GM19452 (cell line): ENCODE results near the gene MAP1LC3B2.

Experiments used
- ATAC-seq: cut with Tn5 transposase; IDR thresholded peaks from one replicate; pipeline ENCODE4 v1.9.1; 2021; ENCODE audit not compliant: unreplicated experiment

The MAP1LC3B2 gene

DNA sequence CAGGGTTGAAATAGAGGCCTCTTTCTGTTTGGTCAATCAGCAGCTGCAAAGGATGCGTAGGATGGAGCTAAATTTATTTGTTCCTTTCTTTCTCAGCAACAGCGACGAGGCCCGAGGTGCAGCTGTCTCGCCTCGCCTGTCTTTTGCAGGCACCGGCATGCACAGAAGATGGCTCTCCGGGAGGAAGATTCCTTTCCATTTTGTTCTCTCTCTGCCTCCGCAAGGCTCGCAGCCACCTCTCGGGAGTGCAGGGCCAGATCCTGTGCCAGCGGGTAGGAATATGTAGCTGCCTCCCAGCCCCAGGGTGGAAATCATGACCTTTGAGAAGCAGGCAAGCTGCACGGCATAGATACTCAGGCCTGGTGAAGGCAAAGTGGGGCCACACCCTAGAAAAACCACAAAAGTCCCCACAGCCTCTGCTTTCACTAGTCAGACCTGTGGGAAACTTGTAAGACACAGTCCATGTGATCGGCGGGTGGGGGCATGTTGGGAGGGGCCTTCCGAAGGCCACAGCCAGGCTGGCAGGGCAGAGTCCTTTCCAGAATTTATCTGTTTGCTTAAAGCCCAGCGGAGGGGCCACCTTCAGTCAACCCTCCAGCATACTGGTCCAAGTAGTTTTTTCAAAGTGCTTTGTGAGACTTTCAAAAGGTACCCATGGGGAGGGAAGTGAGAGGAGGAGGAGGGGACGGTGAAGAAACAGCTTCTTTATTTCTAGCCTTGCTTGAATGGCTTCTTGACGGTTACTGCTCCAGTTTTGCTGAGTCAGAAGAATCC is at the start of gene MAP1LC3B2:
Gene MAP1LC3B2, plus strand, starts transcription at position 220 of the 774 bp plus-strand sequence. CDS start 16,562 bp downstream, outside the sequence.
- peak; percentile 83 for ATAC-seq

DNA sequence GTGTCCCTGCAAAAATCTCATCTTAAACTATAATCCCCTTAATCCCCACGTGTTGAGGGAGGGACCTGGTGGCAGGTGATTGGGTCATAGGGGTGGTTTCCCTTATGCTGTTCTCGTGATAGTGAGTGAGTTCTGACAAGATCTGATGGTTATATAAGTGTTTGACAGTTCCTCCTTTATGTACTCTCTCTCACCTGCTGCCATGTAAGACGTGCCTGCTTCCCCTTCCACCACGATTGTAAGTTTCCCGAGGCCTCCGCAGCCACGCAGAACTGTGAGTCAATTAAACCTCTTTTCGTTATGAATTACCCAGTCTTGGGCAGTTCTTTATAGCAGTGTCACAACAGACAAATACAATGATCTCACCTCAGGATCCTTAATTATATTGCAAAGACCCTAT is 45.2 kb upstream of the MAP1LC3B2 start:
- ATAC-seq = no peak

DNA sequence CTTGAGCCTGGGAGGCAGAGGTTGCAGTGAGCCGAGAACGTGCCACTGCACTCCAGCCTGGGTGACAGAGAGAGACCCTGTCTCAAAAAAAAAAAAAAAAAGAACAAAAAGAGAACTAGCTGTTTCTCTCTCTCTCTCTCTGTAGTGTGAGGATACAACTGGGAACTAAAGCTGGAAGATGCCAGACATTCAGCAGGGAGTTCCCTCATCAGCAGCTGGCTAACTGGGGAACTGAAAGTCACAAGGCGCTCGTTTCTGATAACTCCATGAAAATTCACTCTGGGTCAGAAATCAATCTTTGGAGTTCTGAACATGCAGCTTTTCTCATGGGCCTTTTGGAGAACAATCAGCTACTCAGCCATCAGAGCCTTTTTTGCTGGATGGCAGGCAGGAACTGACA is 43.5 kb upstream of the MAP1LC3B2 start:
- ATAC-seq = no peak

DNA sequence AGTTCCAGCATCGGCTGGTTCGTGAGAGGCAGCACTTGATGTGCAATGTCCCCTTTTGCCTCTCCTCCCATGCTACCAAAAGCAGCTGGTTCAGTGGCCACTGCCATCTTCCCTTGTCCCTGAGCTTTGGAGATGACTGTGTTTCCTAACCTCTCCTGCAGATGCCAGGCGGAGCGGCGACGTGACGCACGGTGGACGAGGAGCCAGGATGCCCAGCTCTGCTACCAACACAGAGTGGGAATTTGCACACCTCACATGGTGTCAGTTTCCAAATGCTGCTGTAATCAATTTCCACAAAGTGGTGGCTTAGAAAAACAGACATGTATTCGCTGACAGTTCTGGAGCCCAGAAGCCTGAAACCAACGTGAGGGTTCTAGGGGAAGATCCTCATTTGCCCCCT is 42.5 kb upstream of the MAP1LC3B2 start:
- no peak for ATAC-seq

DNA sequence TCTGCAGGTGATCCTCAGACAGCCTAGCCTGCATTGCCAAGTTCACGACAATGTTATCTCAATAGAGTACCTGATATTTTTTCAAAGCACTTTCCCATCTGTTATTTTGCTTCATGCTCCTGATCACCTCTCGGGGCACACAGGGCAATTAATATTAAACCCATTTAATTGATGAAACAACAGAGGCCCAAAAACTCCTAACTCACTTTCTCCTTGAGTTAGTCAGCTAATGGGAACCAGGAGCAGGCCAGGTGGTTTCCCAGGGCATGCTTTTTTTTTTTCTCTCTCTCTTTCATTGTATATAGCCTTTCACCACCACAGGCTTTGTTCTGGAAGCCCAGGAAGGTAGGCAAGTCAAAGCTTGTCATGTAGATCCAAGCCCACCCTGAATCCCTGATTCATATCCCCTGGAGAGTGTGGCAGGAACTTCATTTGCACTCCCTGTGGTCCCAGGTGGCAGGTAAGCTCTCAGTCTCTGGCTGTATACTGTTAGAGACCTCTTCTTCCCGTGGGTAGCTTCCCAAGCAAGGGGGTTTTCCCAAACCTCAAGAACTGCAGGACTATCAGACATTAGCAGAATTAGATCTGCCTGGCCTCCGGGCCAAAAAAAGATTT is 41.6 kb upstream of the MAP1LC3B2 start:
- ATAC-seq = no peak

DNA sequence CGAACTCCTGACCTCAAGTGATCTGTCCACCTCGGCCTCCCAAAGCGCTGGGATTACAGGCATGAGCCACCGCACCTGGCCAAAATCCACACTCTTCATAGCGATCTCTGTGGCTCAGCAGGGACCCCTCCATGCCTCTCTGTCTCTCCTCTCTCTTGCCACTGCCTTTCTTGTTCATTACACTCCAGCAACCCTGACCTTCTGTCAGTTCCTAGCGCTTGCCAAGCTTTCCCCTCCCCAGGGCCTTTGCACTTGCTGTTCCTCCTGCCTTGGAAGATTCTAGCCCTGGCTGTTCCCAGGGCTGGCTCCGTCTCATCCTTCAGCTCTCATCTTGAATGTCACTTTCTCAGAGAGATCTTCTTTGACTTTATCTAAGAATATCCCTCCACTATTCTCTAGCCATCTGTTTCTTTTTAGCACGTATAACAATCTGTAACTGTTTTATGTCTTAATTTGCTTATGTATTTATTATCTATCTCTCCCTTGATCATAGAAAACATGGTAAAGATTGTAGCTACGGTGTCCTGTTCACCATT is 38.9 kb upstream of the MAP1LC3B2 start:
- ATAC-seq = no peak

DNA sequence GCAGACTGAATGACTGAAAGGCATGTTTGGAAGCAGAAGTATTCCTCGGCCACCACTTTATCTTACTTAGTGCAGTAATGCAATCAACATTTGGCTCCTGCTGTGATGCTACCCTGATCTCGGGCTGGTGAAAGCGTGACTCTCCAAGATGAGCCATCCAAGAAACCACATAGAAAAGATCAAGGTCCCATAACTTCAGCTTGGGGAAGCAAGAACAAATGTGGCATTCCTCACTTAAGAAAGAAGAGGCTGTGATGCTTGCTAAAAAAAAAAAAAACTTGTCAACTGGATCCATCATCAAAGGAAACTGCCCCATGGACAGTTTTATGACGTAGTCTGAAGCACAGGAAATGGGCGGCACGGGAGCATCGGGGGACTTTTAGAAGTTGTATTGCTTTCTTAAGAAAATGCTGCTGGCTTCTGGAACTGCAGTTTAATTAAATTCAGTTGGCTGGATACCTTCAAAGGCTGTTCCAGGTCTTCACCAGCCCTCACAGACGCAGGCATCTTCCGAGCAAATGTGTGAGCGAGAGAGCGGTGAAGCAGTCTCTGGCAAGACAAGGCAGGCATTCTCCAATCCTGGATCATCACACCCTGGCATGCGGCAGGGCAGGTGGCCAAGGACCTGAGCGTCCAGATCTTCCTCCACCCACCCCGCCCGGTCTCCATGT is 38.2 kb upstream of the MAP1LC3B2 start:
- ATAC-seq = no peak

DNA sequence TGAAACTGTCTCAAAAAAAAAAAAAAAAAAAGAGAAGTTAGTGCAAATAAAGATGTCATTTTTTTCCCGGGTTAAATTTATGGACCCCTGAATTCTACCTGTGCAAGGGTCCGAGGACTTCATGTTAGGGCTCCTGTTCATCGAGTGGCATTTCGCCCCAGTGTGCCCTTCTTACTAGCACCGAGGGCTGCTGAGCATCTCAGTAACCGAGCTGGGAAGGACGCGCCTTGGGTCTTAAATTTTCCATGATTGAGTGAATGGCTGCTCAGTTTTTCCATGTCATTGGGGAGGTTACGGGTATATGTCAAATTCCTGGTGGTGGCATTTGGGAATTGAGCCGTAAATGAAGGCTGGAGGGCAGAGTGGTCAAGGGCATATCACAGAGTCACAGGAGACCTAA is 34.9 kb upstream of the MAP1LC3B2 start:
- ATAC-seq = no peak

DNA sequence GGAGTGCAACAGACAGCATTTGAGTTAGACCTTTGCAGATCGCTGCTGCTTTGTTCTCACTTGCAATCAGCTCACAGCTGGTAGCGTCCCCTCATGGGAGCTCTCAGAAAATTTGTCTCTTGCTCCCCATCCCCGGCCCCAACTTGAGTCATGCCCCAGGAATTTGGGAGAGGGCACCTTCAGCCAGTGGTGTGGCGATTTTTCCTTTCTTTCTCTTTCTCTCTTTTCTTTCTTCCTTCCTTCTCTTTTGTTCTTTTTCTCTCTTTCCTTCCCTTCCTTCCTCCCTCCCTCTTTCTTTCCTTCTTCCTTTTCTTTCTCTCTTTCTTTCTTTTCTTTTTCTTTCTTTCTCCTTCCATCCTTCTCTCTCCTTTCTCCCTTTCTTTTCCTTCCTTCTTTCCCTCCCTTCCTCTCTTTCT is 34.2 kb upstream of the MAP1LC3B2 start:
- ATAC-seq = no peak

DNA sequence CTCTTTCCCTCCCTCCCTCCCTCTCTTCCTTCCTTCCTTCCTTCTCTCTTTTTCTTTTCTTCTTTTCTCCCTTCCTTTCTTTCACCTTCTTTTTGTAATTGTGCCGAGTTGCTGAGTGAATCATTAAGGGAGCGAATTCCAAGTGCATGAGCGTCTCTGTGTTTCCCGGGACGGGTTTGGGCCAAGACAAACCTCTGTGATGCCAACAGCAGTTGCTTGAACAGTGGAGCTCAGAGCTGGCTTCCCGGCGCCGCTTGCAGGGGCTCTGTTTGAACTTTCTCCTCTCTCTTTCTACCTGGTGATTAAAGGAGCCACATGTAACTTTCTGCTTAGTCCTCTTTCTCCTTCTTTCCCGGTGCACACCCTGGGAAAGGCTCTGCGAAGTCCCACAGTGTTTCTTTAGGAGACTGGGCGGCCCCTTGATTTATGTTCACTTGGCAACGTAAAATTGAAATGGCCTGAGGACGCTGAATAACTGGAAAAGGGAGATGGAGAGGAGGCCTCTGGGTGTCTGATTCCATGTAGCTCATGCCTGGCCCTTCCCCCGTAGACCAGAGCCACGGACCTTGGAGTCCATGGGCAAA is 33.7 kb upstream of the MAP1LC3B2 start:
- no peak for ATAC-seq

DNA sequence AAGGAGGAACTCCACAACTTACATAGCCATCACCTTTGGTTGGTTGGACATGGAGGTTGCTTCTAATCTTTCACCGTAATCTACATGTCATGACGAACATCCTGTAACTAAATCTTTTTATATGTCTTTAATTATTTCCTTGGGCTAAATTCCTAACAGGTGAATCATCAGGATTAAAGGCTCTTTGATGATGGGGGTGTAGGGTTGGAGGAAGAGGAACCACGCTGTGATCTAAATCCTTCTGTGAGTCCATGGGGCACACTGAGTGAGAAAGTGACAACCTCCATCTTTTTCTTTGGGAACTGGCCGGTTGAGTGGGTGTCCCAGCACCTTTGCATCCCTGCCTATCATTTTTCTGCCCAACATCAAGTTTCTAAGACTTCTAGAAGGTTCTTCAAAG is 31.1 kb upstream of the MAP1LC3B2 start:
- no peak for ATAC-seq

DNA sequence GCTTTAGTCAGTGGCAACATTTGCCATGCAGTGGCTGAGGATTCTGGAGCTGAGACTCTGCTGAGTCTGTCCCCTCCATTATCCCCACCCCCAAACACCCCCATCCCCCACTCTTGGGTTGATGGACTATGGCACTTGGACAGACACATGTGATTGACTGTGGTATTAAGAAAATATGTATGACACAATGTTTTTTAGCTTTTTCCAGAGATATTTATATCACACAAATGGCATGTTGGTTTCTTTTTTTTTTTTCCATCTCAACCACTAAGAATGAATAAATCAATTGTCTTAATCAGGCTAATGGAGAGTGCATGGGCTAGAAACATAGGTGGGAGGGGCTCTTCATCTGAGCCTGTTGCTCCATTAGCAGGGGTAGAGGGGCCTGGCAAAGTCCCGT is 30.7 kb upstream of the MAP1LC3B2 start:
- no peak for ATAC-seq

DNA sequence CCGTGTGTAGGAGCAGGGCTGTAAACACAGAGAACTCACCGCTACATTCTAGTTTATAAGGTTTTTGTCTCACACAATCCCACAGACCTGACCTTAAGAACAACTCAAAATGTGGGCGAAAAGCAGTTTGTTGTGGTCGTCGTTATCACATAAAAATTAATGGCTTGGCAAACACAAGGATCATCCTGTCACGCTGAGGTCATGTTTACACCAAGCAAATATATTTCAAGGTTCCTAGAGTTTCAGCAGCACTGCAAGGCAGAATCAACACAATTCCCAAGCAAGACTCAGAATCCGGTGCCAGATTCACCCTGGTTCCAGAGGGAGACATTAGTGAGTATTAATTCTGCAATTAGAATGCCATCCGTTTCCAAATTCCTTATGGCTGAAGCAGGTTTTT is 30.1 kb upstream of the MAP1LC3B2 start:
- ATAC-seq = no peak

DNA sequence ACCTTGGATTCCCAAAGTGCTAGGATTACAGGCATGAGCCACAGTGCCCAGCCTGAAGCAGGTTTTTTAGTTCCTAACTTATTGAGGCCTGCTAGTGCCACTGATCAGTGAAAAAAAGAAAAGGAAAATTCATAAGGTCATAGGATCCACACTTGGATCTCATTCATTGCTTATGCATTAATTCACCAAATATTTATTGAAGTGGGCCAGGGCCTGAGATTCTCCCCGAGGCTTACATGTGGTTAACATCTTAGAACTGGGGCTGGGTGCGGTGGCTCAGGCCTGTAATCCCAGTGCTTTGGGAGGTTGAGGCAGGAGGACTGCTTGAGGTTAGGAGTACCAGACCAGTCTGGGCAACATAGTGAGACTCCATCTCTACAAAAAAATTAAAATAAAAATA is 29.5 kb upstream of the MAP1LC3B2 start:
- no peak for ATAC-seq

DNA sequence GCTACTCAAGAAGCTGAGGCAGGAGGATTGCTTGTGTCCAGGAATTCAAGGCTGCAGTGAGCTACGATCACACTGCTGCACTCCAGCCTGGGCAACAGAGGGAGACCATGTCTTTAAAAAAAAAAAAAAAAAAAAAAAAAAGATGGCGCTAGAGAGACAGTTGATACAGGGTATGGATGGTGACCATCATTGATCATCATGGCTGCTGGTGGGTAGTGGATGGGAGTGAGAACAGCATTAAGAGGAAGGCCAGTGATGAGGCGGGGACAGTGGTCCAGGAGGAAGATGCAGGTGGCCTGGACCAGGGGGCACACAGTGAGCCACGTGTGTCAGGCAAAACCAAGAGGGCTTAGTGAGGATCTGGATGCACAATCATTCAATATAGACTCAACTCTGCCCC is 26.8 kb upstream of the MAP1LC3B2 start:
- ATAC-seq = no peak

DNA sequence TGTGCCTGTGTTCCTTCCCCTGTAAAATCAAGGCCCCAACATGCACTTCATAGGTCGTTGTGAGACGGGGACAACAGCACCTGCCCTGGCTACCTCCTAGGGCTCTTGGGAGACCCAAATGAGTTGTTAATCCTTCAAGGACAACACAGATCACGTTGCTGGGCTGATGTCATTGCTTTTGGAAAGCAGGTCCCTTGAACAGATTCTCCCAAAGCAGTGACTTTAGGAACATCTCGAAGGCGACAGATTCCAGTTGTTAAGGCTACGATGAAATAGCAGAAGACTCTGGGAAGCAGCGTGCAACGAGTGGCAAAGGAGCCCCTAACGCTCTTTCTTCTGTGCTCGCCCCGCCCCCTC is 26.2 kb upstream of the MAP1LC3B2 start:
- no peak for ATAC-seq

DNA sequence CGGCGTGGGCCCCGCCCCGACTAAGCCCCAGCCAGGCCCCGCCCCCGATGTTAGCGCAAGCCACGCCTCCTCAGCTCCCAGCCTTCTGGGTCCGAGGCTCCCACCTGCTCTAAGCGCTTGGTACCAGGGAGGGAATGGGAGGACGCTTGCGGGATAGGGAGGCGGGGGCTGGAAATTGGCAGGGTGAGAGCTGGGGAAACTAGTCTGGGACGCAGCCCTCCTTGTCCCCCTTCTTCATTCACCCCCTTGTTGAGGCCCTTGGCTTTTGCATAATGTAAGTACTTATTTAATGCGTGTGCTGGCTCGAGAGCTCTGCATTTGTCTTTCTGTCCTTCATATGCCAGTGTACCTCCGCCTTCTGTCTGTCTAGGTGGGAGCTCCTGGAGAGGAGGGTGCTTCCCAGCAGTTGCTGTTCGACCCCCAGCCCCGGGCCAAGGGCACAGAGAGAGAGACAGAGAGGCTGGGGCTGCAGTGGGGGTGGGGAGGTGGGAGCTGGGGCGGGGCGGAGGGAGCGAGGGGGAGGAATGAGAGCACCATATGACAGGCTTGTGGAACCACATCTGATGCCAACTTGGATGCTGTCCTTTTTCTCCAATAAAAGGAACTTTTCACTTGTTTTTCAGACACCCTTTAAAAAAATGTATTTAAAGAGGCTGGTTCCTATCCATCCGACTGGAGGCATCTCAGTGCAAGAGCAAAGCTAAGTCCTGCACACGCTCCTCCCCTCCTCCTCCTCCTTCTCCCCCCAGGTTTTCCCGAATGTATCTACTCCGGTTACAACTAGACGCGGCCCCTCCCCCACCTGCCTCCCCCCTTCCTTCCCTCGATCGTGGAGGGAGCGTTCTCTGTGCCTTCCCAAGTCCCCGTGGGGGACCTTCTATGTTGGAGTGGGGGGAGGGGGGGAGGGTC is 25.6 kb upstream of the MAP1LC3B2 start:
- ATAC-seq = peak; percentile 38

DNA sequence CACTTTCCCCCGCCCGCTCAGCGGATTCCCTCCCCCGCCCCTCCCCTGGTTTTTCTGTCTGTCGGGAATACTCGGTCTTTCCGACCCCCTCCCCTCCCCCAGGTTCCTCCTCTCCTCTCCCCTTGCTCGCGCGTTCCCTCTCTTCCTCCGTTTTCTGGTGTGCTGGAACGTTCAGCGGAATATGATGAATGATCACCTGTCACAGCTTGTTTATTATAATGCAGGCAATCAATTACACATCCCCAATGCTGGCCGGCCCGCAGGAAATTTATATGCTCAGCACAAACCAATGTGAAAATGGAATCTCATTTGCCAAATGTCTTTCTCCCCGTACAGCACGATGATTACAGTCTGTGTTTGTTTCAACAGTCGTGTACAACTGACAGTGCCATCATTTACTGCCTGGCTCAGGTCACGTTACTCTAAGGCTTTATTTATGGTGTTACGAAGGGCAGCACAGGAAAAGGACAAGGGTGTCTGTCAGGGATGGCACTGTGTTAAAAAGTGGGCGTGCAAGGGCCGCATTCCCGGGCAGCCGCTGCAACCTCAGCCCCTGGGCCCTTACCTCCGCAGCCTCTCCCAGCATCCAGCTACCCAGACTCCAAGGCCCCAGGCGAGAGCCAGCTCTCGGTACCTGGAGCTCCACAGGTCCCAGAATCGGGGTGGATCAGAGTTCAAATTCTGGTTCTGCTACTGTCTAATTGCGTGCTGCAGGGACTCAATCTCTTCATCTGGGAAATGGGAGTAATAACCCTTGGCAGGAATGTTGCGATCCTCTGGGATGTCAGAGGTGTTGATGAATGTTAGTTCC is 24.7 kb upstream of the MAP1LC3B2 start:
- ATAC-seq = no peak

DNA sequence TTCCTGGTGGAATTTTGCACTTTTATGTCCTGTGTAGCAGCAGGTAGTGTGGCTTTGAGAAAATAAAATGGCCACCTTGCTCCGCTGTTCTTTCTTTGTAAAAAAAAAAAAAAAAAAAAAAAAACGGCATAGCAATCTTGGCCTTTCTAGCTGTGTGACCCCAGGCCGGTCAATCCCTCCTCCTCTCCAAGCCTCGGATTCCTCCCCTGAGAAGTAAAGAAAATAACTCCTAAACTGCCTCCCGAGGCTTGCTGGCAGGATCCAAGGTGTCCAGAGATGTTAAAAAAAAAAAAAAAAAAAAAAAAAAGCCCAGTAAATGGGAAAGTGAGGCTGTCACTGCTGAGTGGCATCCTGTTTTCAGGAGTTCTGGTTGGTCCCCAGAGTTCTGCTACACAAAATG is 23.9 kb upstream of the MAP1LC3B2 start:
- no peak for ATAC-seq
